Fibroblast of lung (primary cell): ENCODE data around the gene APBA2. TPM values are rescaled to one million over a fixed set of nuclear protein-coding genes. Genes with fewer than 3 reads are reported as not detected.

Source experiments
- DNase-seq, 2 donors: peaks; one replicate each; pipeline versions ENCODE4 v3.0.0 to v3.0.0-alpha.2; 2010; ENCODE audit warnings: low read depth in 2 of 2
- H2AFZ ChIP-seq: 2 replicates; pipeline ENCODE4 v1.5.1; 2012; ENCODE audit warnings: low read length, control low read depth, inconsistent platforms
- H3K27ac ChIP-seq: 2 replicates; pipeline ENCODE4 v1.5.1; 2011; ENCODE audit warnings: low read length, control low read depth; ENCODE audit not compliant: insufficient read depth
- H3K27me3 ChIP-seq: 2 replicates; pipeline ENCODE4 v1.5.1; 2011; ENCODE audit warnings: mild to moderate bottlenecking, low read length; ENCODE audit not compliant: control insufficient read depth, insufficient read depth
- H3K36me3 ChIP-seq: 2 replicates; pipeline ENCODE4 v1.5.1; 2011; ENCODE audit warnings: low read length; ENCODE audit not compliant: control insufficient read depth, insufficient read depth
- H3K4me1 ChIP-seq: 2 replicates; pipeline ENCODE4 v1.5.1; 2011; ENCODE audit warnings: low read length; ENCODE audit not compliant: control insufficient read depth, insufficient read depth; ENCODE audit errors: extremely low read depth
- H3K4me2 ChIP-seq: 2 replicates; pipeline ENCODE4 v1.5.1; 2011; ENCODE audit warnings: low read length, control low read depth; ENCODE audit not compliant: insufficient read depth; ENCODE audit errors: extremely low read depth
- H3K4me3 ChIP-seq, 4 experiments: fragments of 200-600 bp in 1 of 4; sonication (generic) in 1 of 4; replicated peaks in 1 of 4; 2 replicates each; pipeline ENCODE4 v1.5.1; 2011 to 2016; ENCODE audit warnings: low read length in 4 of 4, low read depth in 3 of 4, mild to moderate bottlenecking in 3 of 4, control low read depth in 2 of 4, inconsistent platforms in 1 of 4, mixed read lengths in 1 of 4; ENCODE audit not compliant: insufficient read depth in 1 of 4; ENCODE audit errors: control extremely low read depth in 1 of 4
- H3K79me2 ChIP-seq: 2 replicates; pipeline ENCODE4 v1.5.1; 2012; ENCODE audit warnings: mild to moderate bottlenecking, low read length, inconsistent platforms; ENCODE audit not compliant: control insufficient read depth, insufficient read depth
- H3K9ac ChIP-seq: 2 replicates; pipeline ENCODE4 v1.5.1; 2011; ENCODE audit warnings: mild to moderate bottlenecking, low read length, control low read depth; ENCODE audit not compliant: insufficient read depth
- H3K9me3 ChIP-seq: 2 replicates; pipeline ENCODE4 v1.5.1; 2012; ENCODE audit warnings: low read depth, low read length; ENCODE audit not compliant: control insufficient read depth, insufficient read depth
- H4K20me1 ChIP-seq: 2 replicates; pipeline ENCODE4 v1.5.1; 2011; ENCODE audit warnings: low read length; ENCODE audit not compliant: control insufficient read depth, insufficient read depth; ENCODE audit errors: extremely low read depth
- EZH2 ChIP-seq: IDR thresholded peaks from 2 replicates; pipeline ENCODE4 v1.5.1; 2012; ENCODE audit warnings: low read length, control low read depth, mild to moderate bottlenecking; ENCODE audit errors: missing control alignments
- polyA plus RNA-seq, 2 donors: library from polyadenylated mRNA; depleted of rRNA in 1 of 2; stranded (reverse) in 1 of 2; unstranded in 1 of 2; fragments of >200 nt; gene quantifications; 2 replicates each; pipeline ENCODE4 v1.2.1, GENCODE V29; 2011 to 2012; ENCODE audit warnings: missing spikeins in 1 of 2
- total RNA-seq: library from RNA; depleted of rRNA; stranded (reverse); fragments of >200 nt; gene quantifications from 2 replicates; pipeline ENCODE4 v1.2.1, GENCODE V29; 2014
- TF ChIP-seq, protein P1 (sequence below), 2 donors: IDR thresholded peaks in 1 of 2; conservative IDR thresholded peaks in 1 of 2; 1 replicate in 1 of 2; 2 replicates in 1 of 2; pipeline ENCODE4 v1.5.1; 2011 to 2012; ENCODE audit warnings: low read length in 2 of 2, control low read depth in 1 of 2, inconsistent platforms in 1 of 2, low read depth in 1 of 2, mild to moderate bottlenecking in 1 of 2

APBA2 gene
- total and polyA plus RNA-seq, 2 donors (not counting 1 experiment from before 2014, with no cell fraction given): 9.5 to 20.3 TPM

DNA sequence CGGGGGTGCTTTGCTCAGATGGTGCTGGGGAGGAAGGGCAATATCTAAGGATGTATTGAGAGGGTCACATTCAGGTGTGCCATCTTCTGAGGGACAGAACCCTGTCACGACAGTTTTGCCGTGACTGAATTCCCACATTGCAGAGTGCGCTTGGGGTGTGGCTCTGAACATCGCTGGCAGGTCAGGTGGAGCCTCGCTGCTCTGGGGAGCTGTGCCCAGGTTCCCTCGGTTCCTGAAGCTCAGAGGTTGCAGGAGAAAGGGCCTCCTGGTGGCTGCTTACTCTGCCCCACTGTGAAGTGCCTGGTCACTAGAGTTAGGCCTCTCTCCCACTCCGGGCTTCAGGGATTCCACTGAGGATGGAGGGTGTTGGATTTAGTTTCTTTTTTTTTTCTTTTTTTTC is 51.5 kb downstream of the APBA2 start:
- H4K20me1 ChIP-seq: no peaks in the 10 kb centered on the region
- TF ChIP-seq EZH2: no peak
- TF ChIP-seq, protein P1, sequence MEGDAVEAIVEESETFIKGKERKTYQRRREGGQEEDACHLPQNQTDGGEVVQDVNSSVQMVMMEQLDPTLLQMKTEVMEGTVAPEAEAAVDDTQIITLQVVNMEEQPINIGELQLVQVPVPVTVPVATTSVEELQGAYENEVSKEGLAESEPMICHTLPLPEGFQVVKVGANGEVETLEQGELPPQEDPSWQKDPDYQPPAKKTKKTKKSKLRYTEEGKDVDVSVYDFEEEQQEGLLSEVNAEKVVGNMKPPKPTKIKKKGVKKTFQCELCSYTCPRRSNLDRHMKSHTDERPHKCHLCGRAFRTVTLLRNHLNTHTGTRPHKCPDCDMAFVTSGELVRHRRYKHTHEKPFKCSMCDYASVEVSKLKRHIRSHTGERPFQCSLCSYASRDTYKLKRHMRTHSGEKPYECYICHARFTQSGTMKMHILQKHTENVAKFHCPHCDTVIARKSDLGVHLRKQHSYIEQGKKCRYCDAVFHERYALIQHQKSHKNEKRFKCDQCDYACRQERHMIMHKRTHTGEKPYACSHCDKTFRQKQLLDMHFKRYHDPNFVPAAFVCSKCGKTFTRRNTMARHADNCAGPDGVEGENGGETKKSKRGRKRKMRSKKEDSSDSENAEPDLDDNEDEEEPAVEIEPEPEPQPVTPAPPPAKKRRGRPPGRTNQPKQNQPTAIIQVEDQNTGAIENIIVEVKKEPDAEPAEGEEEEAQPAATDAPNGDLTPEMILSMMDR (conservative IDR thresholded peaks at IDR 0.05 in 1 of 2, IDR thresholded peaks at IDR 0.05 in 1 of 2; ENCODE audit: low read depth in 1 of 2, low read length in 2 of 2): no peak
- no peaks in the 10 kb centered on the region for H3K79me2 ChIP-seq

DNA sequence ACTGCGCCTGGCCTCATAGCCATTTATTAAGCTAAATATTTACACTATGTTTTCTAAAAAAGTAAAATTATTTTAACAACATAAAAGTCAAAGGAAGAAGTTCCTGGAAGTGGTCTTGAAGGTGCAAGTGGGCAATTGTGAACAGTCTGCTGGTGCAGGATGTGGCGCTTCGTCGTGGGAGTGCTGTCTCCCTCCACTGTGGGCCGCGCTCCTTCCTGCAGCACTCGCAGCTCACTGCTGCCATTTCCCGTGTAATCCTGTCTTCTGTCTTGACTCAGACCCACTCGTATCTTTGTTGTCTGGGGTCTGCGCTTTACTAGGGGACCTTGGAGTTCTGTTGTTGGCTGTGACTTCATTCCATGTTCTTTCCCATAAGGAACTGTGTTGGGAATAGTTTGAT is 56.3 kb downstream of the APBA2 start:
- Histone ChIP-seq H3K27ac (no peak overlapping the region), H2AFZ (no peak overlapping the region), H3K27me3 (no peaks in the 10 kb centered on the region), H4K20me1 (no peaks in the 10 kb centered on the region), H3K4me3 (no peak overlapping the region), H3K79me2 (no peaks in the 10 kb centered on the region), H3K36me3 (no peaks in the 10 kb centered on the region), H3K4me2 (no peak overlapping the region), H3K4me1 (no peaks in the 10 kb centered on the region), H3K9ac (no peak overlapping the region), H3K9me3 (no peaks in the 10 kb centered on the region)
- TF ChIP-seq, protein P1 (conservative IDR thresholded peaks at IDR 0.05 in 1 of 2, IDR thresholded peaks at IDR 0.05 in 1 of 2; ENCODE audit: low read depth in 1 of 2, low read length in 2 of 2): no peak
- no peak for DNase-seq

More for the DNA sequence above, 51.5 kb downstream of the APBA2 start:
- H3K36me3 ChIP-seq: no peaks in the 10 kb centered on the region
- no peak overlapping the region for H3K4me3 ChIP-seq
- H3K4me1 ChIP-seq: no peaks in the 10 kb centered on the region
- no peaks in the 10 kb centered on the region for H3K9me3 ChIP-seq
- no peak overlapping the region for H3K9ac ChIP-seq
- no peaks in the 10 kb centered on the region for H3K27me3 ChIP-seq
- no peak overlapping the region for H3K27ac ChIP-seq
- H3K4me2 ChIP-seq: no peak overlapping the region
- DNase-seq: no peak
- H2AFZ ChIP-seq: no peak overlapping the region

DNA sequence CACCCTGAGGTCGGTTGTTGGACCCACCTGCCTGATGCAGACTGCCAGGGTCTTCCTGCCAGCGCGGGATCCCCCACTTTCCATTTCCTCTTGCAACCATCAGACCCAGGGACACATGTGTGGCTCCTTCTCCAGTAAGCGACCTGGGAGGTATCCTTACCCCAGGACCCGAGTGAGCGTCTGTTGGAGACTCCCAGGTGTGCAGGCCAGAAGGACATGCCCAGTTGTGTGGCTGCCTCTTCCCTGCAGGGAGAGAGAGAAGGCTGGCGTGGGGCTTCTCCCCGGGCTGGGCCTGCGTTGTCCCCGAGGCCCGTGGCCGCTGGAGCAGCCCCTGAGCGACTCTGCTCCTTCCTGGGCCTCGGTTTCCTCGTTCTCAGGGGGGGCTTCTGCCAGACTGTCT is 56.8 kb downstream of the APBA2 start:
- TF ChIP-seq, protein P1 (conservative IDR thresholded peaks at IDR 0.05 in 1 of 2, IDR thresholded peaks at IDR 0.05 in 1 of 2; ENCODE audit: low read depth in 1 of 2, low read length in 2 of 2): no peak
- TF ChIP-seq EZH2: no peak
- H3K9ac ChIP-seq: no peak overlapping the region
- H3K4me3 ChIP-seq: no peak overlapping the region
- no peaks in the 10 kb centered on the region for H3K9me3 ChIP-seq
- no peaks in the 10 kb centered on the region for H3K4me1 ChIP-seq
- no peak overlapping the region for H2AFZ ChIP-seq
- no peak overlapping the region for H3K27ac ChIP-seq
- H3K79me2 ChIP-seq: no peaks in the 10 kb centered on the region
- H4K20me1 ChIP-seq: no peaks in the 10 kb centered on the region
- no peak overlapping the region for H3K4me2 ChIP-seq
- no peaks in the 10 kb centered on the region for H3K27me3 ChIP-seq
- no peak for DNase-seq
- no peaks in the 10 kb centered on the region for H3K36me3 ChIP-seq
